Immature natural killer cell (primary cell): Measurements from ENCODE around the gene ARID5B. TPM values are rescaled to one million over a fixed set of nuclear protein-coding genes. Genes with fewer than 3 reads are reported as not detected.
A peak's percentile ranks its signal among the peaks of the same experiment; 100 is the strongest.
"Not testable (repeated sequence)": the region's sequence is repeated elsewhere in the genome, so short reads cannot be mapped to it uniquely, and the experiment has no call there.

ENCODE experiments used
- DNase-seq, 3 donors: peaks; one replicate each; pipeline ENCODE4 v3.0.0; 2022; ENCODE audit warnings: mixed read lengths in 1 of 3
- H3K27ac Mint-ChIP-seq, 6 donors: one replicate each; pipeline ENCODE4 v1.8.0; 2020; ENCODE audit warnings: mixed read lengths in 6 of 6, mild to moderate bottlenecking in 5 of 6, inconsistent platforms in 4 of 6, moderate library complexity in 3 of 6
- H3K27me3 Mint-ChIP-seq, 3 donors: one replicate each; pipeline ENCODE4 v1.8.0; 2020 to 2021; ENCODE audit warnings: low read depth in 3 of 3, mild to moderate bottlenecking in 3 of 3, mixed read lengths in 3 of 3, moderate library complexity in 3 of 3, inconsistent platforms in 1 of 3
- H3K36me3 Mint-ChIP-seq, 3 donors: one replicate each; pipeline ENCODE4 v1.8.0; 2020; ENCODE audit warnings: mixed read lengths in 3 of 3, inconsistent platforms in 2 of 3, mild to moderate bottlenecking in 2 of 3
- H3K4me1 Mint-ChIP-seq, 2 donors: one replicate each; pipeline ENCODE4 v1.8.0; 2020; ENCODE audit warnings: inconsistent platforms in 2 of 2, mild to moderate bottlenecking in 2 of 2, mixed read lengths in 2 of 2, moderate library complexity in 1 of 2
- H3K4me3 Mint-ChIP-seq, 5 donors: one replicate each; pipeline ENCODE4 v1.8.0; 2020; ENCODE audit warnings: mild to moderate bottlenecking in 5 of 5, mixed read lengths in 5 of 5, inconsistent platforms in 3 of 5, moderate library complexity in 3 of 5
- H3K9me3 Mint-ChIP-seq, 6 donors: one replicate each; pipeline ENCODE4 v1.8.0; 2020; ENCODE audit warnings: mild to moderate bottlenecking in 6 of 6, mixed read lengths in 6 of 6, inconsistent platforms in 4 of 6, moderate library complexity in 3 of 6
- polyA plus RNA-seq, 3 donors: library from polyadenylated mRNA; unstranded; fragments of 300-500 nt; fragmentation: Illumina TruSeq; gene quantifications; one replicate each; pipeline ENCODE4 v1.2.3, GENCODE V29; 2021

Gene ARID5B
- 10 to 100 TPM; 12.2 to 35.3 (median 22.1) TPM for polyA plus RNA-seq

GRCh38 chr10:61900829-61901792 is at the start of gene ARID5B:
Gene ARID5B (plus strand): TSS chr10:61901699. CDS start chr10:61901710, 11 bp downstream.
- peak within 1 kb of the TSS; percentile 91 to 99 (median 94) for H3K27ac Mint-ChIP-seq
- no peaks in the 10 kb centered on the region for H3K9me3 Mint-ChIP-seq
- H3K4me1 Mint-ChIP-seq, result peaks cover 59 to 71% of the 10 kb centered on the region in 2 donors
- H3K36me3 Mint-ChIP-seq, result no peaks in the 10 kb centered on the region
- peak; percentile 54 to 55 (median 54) for DNase-seq
- peaks cover 8 to 19% (median 17%) of the 10 kb centered on the region in 3 donors for H3K27me3 Mint-ChIP-seq
- H3K4me3 Mint-ChIP-seq, result peak within 1 kb of the TSS; percentile 88 to 98 (median 92)

- H3K36me3 Mint-ChIP-seq, result no peaks in the 10 kb centered on the region
- H3K9me3 Mint-ChIP-seq, result no peaks in the 10 kb centered on the region
- peaks cover 0 to under 1% of the 10 kb centered on the region in 2 donors for H3K4me1 Mint-ChIP-seq
- H3K27me3 Mint-ChIP-seq, result peaks cover 0 to 4% (median 0%) of the 10 kb centered on the region in 3 donors
- no peak overlapping the region for H3K4me3 Mint-ChIP-seq
- H3K27ac Mint-ChIP-seq, result no peak overlapping the region
- no peak for DNase-seq
Measured at GRCh38 chr10:61852261-61852660, 49.2 kb upstream of the ARID5B start.

GRCh38 chr10:61855771-61856170 is 45.7 kb upstream of the ARID5B start:
- Mint-ChIP-seq H3K9me3 (no peaks in the 10 kb centered on the region), H3K4me3 (no peak overlapping the region), H3K4me1 (no peaks in the 10 kb centered on the region), H3K27me3 (peaks cover 0 to 2% (median 0%) of the 10 kb centered on the region in 3 donors), H3K36me3 (no peaks in the 10 kb centered on the region), H3K27ac (no peak overlapping the region)
- no peak for DNase-seq

GRCh38 chr10:61857746-61858145 is 43.8 kb upstream of the ARID5B start:
- Mint-ChIP-seq H3K9me3 (no peaks in the 10 kb centered on the region), H3K27ac (no peak overlapping the region), H3K27me3 (peaks cover 0 to 2% (median 0%) of the 10 kb centered on the region in 3 donors), H3K36me3 (no peaks in the 10 kb centered on the region), H3K4me3 (no peak overlapping the region), H3K4me1 (no peaks in the 10 kb centered on the region)
- no peak for DNase-seq

GRCh38 chr10:61859786-61860185 is 41.7 kb upstream of the ARID5B start:
- Mint-ChIP-seq H3K4me3 (no peak overlapping the region), H3K9me3 (no peaks in the 10 kb centered on the region), H3K36me3 (no peaks in the 10 kb centered on the region), H3K27ac (no peak overlapping the region), H3K4me1 (no peaks in the 10 kb centered on the region), H3K27me3 (peaks cover 0 to 2% (median 0%) of the 10 kb centered on the region in 3 donors)
- no peak for DNase-seq

GRCh38 chr10:61860964-61861758 is 40.3 kb upstream of the ARID5B start:
- Mint-ChIP-seq H3K9me3 (no peaks in the 10 kb centered on the region), H3K27me3 (peaks cover 0 to 2% (median 0%) of the 10 kb centered on the region in 3 donors), H3K4me1 (no peaks in the 10 kb centered on the region), H3K4me3 (no peak overlapping the region), H3K27ac (no peak overlapping the region), H3K36me3 (no peaks in the 10 kb centered on the region)
- no peak for DNase-seq

- Mint-ChIP-seq H3K9me3 (no peaks in the 10 kb centered on the region), H3K36me3 (no peaks in the 10 kb centered on the region), H3K4me1 (peaks cover 0 to 6% of the 10 kb centered on the region in 2 donors), H3K4me3 (no peak overlapping the region), H3K27ac (no peak overlapping the region), H3K27me3 (peaks cover 0 to 1% (median 0%) of the 10 kb centered on the region in 3 donors)
- no peak for DNase-seq
Measured at GRCh38 chr10:61863981-61864380, 37.5 kb upstream of the ARID5B start.

- peak overlapping the region in 4 of 6 donors; percentile 17 to 77 (median 50) for H3K27ac Mint-ChIP-seq
- DNase-seq, result no peak
- peak overlapping the region; percentile 57 to 84 (median 76) for H3K4me3 Mint-ChIP-seq
- no peaks in the 10 kb centered on the region for H3K27me3 Mint-ChIP-seq
- H3K4me1 Mint-ChIP-seq, result peaks cover 0 to 6% of the 10 kb centered on the region in 2 donors
- H3K36me3 Mint-ChIP-seq, result no peaks in the 10 kb centered on the region
- no peaks in the 10 kb centered on the region for H3K9me3 Mint-ChIP-seq
Measured at GRCh38 chr10:61866700-61867368, 34.7 kb upstream of the ARID5B start.

GRCh38 chr10:61867374-61867773 is 34.1 kb upstream of the ARID5B start:
- not testable (repeated sequence) for H3K9me3 Mint-ChIP-seq, H3K4me1 Mint-ChIP-seq, H3K27me3 Mint-ChIP-seq, H3K36me3 Mint-ChIP-seq
- peak in 1 of 3 donors; percentile 33 for DNase-seq
- peak overlapping the region in 5 of 6 donors; percentile 17 to 77 (median 45) for H3K27ac Mint-ChIP-seq
- H3K4me3 Mint-ChIP-seq, result peak overlapping the region; percentile 72 to 84 (median 81)

GRCh38 chr10:61867817-61868216 is 33.7 kb upstream of the ARID5B start:
- H3K4me1 Mint-ChIP-seq, H3K36me3 Mint-ChIP-seq, H3K27me3 Mint-ChIP-seq, H3K9me3 Mint-ChIP-seq: not testable (repeated sequence)
- DNase-seq, result peak; percentile 56 to 63 (median 56)
- Mint-ChIP-seq H3K27ac (peak overlapping the region in 4 of 6 donors; percentile 20 to 59 (median 45)), H3K4me3 (peak overlapping the region; percentile 74 to 84 (median 78))

GRCh38 chr10:61869041-61869675 is 32.3 kb upstream of the ARID5B start:
- no peak for DNase-seq
- Mint-ChIP-seq H3K27me3 (peaks cover 0 to 2% (median 0%) of the 10 kb centered on the region in 3 donors), H3K4me1 (peaks cover 0 to 6% of the 10 kb centered on the region in 2 donors), H3K36me3 (no peaks in the 10 kb centered on the region), H3K4me3 (peak overlapping the region in 3 of 5 donors; percentile 27 to 81 (median 78)), H3K9me3 (no peaks in the 10 kb centered on the region), H3K27ac (no peak overlapping the region)

- H3K27me3 Mint-ChIP-seq, result peaks cover 0 to 4% (median 0%) of the 10 kb centered on the region in 3 donors
- H3K4me3 Mint-ChIP-seq, result no peak overlapping the region
- H3K4me1 Mint-ChIP-seq, result peaks cover 0 to 6% of the 10 kb centered on the region in 2 donors
- DNase-seq, result no peak
- no peaks in the 10 kb centered on the region for H3K9me3 Mint-ChIP-seq
- H3K36me3 Mint-ChIP-seq, result no peaks in the 10 kb centered on the region
- H3K27ac Mint-ChIP-seq, result no peak overlapping the region
Measured at GRCh38 chr10:61869774-61870525, 31.5 kb upstream of the ARID5B start.
